Measurements from ENCODE around the gene CISD1. TPM values are rescaled to one million over a fixed set of nuclear protein-coding genes. Genes with fewer than 3 reads are reported as not detected.

Gene CISD1
- polyA plus RNA-seq, 3 donors: 5.4 to 29.4 (median 24.9) TPM

GRCh38 chr10:58240531-58240930, 28.4 kb upstream of the CISD1 start:
- Histone ChIP-seq H3K27ac (ENCODE audit: low read depth in 1 of 2, low read length in 2 of 2) (no peak overlapping the region), H3K9me3 (replicated peaks in 1 of 2; ENCODE audit: control insufficient read depth in 1 of 2, insufficient read depth in 1 of 2, low read length in 2 of 2) (peaks cover 0 to 9% of the 10 kb centered on the region in 2 donors), H3K4me1 (ENCODE audit: control insufficient read depth in 1 of 2, insufficient read depth in 2 of 2, low read length in 2 of 2) (peaks cover 0 to 2% of the 10 kb centered on the region in 2 donors), H3K79me2 (ENCODE audit: insufficient read depth, low read length) (peaks cover 75% of the 10 kb centered on the region), H3K4me2 (replicated peaks; ENCODE audit: extremely low read depth, low read length, poor library complexity, severe bottlenecking) (no peak overlapping the region), H4K20me1 (ENCODE audit: insufficient read depth, low read length) (peaks cover 94% of the 10 kb centered on the region), H2AFZ (ENCODE audit: insufficient read depth, low read depth, low read length, poor library complexity, severe bottlenecking) (no peak overlapping the region), H3K36me3 (replicated peaks in 1 of 2; ENCODE audit: control insufficient read depth in 1 of 2, insufficient read depth in 2 of 2, low read length in 2 of 2) (peaks cover 19 to 23% of the 10 kb centered on the region in 2 donors), H3K9ac (ENCODE audit: insufficient read depth, low read length, poor library complexity, severe bottlenecking) (no peak overlapping the region), H3K27me3 (ENCODE audit: control insufficient read depth in 2 of 2, insufficient read depth in 2 of 2, low read length in 2 of 2) (no peaks in the 10 kb centered on the region), H3K4me3 (replicated peaks in 1 of 3; ENCODE audit: low read depth in 2 of 3, low read length in 3 of 3) (no peak overlapping the region)
- intact Hi-C loops (cut with micrococcal nuclease): no loop called here
- DNase-seq: no peak
- H3K27me3 Mint-ChIP-seq (ENCODE audit: low read depth in 3 of 3): no peaks in the 10 kb centered on the region
- H3K4me1 Mint-ChIP-seq: peaks cover 14% of the 10 kb centered on the region
- no CpG with 5 or more reads among the region's 4 CpGs for WGBS (ENCODE audit: insufficient coverage)
- peaks cover 4 to 14% (median 8%) of the 10 kb centered on the region in 7 donors for H3K9me3 Mint-ChIP-seq
- TF ChIP-seq, protein P1, sequence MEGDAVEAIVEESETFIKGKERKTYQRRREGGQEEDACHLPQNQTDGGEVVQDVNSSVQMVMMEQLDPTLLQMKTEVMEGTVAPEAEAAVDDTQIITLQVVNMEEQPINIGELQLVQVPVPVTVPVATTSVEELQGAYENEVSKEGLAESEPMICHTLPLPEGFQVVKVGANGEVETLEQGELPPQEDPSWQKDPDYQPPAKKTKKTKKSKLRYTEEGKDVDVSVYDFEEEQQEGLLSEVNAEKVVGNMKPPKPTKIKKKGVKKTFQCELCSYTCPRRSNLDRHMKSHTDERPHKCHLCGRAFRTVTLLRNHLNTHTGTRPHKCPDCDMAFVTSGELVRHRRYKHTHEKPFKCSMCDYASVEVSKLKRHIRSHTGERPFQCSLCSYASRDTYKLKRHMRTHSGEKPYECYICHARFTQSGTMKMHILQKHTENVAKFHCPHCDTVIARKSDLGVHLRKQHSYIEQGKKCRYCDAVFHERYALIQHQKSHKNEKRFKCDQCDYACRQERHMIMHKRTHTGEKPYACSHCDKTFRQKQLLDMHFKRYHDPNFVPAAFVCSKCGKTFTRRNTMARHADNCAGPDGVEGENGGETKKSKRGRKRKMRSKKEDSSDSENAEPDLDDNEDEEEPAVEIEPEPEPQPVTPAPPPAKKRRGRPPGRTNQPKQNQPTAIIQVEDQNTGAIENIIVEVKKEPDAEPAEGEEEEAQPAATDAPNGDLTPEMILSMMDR (IDR thresholded peaks at IDR 0.05): no peak
- no peak overlapping the region for H3K4me3 Mint-ChIP-seq
- H3K27ac Mint-ChIP-seq: peak overlapping the region in 3 of 7 donors; percentile 4 to 58 (median 20)
- H3K36me3 Mint-ChIP-seq: peaks cover 31 to 32% of the 10 kb centered on the region in 2 donors

GRCh38 chr10:58241346-58241745, 27.6 kb upstream of the CISD1 start:
- intact Hi-C loops (cut with micrococcal nuclease): no loop called here

More at GRCh38 chr10:58241346-58241745, 27.6 kb upstream of the CISD1 start:
- peaks cover 11 to 15% of the 10 kb centered on the region in 2 donors for H3K36me3 ChIP-seq (replicated peaks in 1 of 2; ENCODE audit: control insufficient read depth in 1 of 2, insufficient read depth in 2 of 2, low read length in 2 of 2)
- Mint-ChIP-seq H3K4me3 (no peak overlapping the region), H3K27ac (no peak overlapping the region), H3K36me3 (peaks cover 23% of the 10 kb centered on the region in 2 donors), H3K4me1 (peaks cover 17% of the 10 kb centered on the region), H3K27me3 (ENCODE audit: low read depth in 3 of 3) (no peaks in the 10 kb centered on the region), H3K9me3 (peaks cover 4 to 13% (median 7%) of the 10 kb centered on the region in 7 donors)
- H3K27me3 ChIP-seq (ENCODE audit: control insufficient read depth in 2 of 2, insufficient read depth in 2 of 2, low read length in 2 of 2): no peaks in the 10 kb centered on the region
- no peak overlapping the region for H3K27ac ChIP-seq (ENCODE audit: low read depth in 1 of 2, low read length in 2 of 2)
- H3K9ac ChIP-seq (ENCODE audit: insufficient read depth, low read length, poor library complexity, severe bottlenecking): no peak overlapping the region
- TF ChIP-seq, protein P1 (IDR thresholded peaks at IDR 0.05): no peak
- DNase-seq: no peak
- H3K4me2 ChIP-seq (replicated peaks; ENCODE audit: extremely low read depth, low read length, poor library complexity, severe bottlenecking): no peak overlapping the region
- H3K9me3 ChIP-seq (replicated peaks in 1 of 2; ENCODE audit: control insufficient read depth in 1 of 2, insufficient read depth in 1 of 2, low read length in 2 of 2): peaks cover 0 to 9% of the 10 kb centered on the region in 2 donors
- no peak overlapping the region for H2AFZ ChIP-seq (ENCODE audit: insufficient read depth, low read depth, low read length, poor library complexity, severe bottlenecking)
- H4K20me1 ChIP-seq (ENCODE audit: insufficient read depth, low read length): peaks cover 86% of the 10 kb centered on the region
- H3K4me1 ChIP-seq (ENCODE audit: control insufficient read depth in 1 of 2, insufficient read depth in 2 of 2, low read length in 2 of 2): peaks cover 0 to 2% of the 10 kb centered on the region in 2 donors
- 70% methylated on average over 2 of the region's 3 CpGs for WGBS (ENCODE audit: insufficient coverage)
- peaks cover 75% of the 10 kb centered on the region for H3K79me2 ChIP-seq (ENCODE audit: insufficient read depth, low read length)
- H3K4me3 ChIP-seq (replicated peaks in 1 of 3; ENCODE audit: low read depth in 2 of 3, low read length in 3 of 3): no peak overlapping the region

Data from CD14-positive monocyte (primary cell).